ENCODE data around the gene SAXO1.
"Not testable (repeated sequence)": the region's sequence is repeated elsewhere in the genome, so short reads cannot be mapped to it uniquely, and the experiment has no call there.

SAXO1 gene

DNA sequence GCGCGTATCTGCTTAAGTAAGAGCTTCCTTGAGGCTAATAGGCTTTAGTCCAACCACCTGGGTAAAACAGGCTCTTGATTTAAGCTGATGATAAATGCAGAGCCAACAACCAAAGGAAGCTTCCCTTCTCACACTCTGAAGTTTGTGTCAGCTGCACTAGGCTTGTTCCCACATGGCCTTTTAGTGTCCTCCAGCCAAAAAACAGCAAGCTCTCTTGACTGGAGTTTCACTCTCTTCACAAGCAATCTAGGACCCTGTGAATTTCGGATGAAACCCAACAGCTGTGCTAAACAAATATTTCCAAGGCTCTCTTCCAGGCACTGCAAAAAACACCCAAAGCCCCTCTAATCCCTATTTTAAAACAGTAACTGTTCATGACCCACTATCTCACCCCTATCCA is 63.9 kb downstream of the SAXO1 start:
- no peak for DNase-seq

DNA sequence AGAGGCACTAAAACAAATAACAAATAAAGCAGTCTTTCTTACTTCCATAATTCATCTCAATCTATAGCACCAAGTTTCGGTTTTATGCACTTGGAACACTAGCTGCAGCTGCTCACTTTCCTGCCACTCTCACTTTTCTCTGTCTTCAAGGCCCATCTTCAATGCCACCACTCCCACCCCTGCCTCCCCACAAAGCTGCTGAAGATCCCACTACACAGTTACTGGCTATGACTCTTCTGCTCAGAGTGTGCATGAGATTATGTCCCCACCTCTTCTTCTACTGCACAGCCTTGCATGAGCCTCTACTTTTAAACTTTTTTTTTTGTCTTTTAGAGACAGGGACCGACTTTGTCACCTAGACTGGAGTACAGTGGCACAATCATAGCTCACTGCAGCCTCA is 77.4 kb downstream of the SAXO1 start:
- DNase-seq, result no peak

DNA sequence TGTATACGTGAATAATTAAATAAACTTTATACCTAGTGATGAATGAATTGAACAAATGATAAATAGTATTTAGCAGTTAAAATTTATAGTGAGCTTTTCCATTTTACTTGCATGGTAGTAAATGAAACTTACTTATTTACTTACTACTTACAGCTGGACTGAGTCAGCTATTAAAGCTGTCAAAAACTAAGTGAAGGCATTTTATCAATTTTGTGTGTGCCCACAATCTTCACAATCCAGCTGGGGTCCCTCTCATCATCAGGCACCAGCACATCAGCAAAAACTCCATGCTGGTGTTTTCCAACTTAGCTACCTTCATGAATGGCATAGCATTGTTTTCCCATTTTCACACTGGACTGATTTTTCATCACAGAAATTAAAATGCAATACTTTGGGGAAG is 81.1 kb downstream of the SAXO1 start:
- no peak for DNase-seq

DNA sequence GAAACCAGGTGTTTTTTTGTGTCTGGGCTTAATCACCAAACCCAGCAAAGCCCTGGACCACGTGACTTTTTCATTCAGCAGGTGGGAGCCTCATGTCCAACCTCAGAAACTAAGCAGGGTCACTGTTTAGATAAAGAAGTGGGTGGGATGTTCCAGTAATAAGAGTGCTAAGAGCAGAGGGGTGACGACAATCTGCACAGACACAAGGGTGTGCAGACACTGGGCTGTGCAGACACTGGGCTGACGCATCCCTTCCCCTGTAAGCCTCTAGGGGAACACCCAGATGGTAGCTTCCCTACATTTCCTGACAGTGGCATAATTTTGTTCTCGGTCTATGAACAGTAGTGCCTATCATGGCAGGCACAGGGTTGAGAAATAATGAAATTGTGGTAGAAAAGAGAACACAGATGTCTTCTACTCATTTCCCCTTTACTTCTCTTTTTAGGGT is 85.1 kb downstream of the SAXO1 start:
- DNase-seq, result no peak

DNA sequence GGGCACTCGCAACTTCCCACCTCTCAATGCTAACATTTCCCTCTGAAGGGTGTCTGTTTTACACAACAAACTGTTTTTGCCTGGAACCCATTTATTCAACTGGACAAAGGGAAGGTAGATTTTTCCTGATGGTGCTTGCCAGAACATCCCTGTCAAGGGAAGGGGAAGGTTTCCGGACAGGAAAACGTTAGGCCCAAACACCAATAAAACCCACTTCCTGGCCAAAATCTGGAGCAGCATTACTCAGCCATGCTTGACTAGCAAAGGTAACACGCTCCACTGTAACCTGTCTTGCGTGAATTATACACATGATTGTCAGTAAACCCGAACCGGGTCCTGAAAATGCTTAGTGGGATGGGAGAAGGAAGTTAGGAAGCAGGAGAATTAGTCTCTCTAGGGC is 90.2 kb downstream of the SAXO1 start:
- DNase-seq, result no peak

DNA sequence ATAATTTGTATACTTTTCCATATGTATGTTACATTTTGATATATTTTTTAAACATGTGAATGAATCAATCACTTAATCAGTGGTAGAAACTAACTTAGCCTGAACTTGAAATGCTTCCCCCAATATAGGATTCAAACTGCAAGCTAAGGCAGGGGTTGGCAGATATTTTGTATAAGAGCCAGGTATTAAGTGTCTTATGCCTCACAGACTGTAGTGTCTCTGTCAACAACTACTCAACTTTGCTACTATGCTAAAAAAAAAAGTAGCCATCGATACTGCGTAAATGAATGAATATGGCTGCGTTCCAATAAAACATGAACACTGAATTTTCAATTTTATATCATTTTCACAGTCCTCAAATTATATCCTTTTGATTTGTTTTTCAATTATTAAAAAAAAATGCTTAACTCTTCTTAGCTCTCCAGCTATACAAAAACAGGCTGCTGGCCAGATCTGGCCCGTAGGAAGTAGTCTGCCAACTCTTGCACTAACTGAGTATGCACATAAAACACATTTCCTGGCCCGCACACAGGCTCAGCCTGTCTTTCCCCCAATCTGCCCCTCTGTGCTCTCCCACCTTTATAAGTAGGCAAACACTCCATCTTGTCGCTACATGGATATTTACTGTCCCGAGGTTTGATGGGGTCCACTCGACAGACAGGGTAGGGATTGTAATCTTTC is 91.8 kb downstream of the SAXO1 start:
- no peak for DNase-seq

DNA sequence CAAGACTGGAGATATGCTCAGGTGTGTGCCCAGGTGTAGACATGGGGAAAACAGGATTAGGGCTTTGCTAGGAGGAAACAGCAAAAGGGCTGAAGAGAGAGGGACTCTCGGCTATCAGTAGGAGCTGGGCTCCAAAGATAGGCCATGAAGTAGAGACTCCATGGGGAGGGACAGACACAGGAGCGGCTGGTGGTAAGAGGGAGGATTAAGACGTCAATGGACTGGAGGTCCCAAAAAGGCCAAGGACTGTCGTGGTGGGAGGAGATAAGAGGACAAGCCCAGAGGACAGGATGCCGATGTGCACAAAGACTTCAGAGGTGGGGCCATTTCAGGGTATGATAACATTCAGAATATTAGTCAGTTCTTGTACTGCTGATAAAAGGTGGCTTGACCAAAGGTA is 93.1 kb downstream of the SAXO1 start:
- no peak for DNase-seq

DNA sequence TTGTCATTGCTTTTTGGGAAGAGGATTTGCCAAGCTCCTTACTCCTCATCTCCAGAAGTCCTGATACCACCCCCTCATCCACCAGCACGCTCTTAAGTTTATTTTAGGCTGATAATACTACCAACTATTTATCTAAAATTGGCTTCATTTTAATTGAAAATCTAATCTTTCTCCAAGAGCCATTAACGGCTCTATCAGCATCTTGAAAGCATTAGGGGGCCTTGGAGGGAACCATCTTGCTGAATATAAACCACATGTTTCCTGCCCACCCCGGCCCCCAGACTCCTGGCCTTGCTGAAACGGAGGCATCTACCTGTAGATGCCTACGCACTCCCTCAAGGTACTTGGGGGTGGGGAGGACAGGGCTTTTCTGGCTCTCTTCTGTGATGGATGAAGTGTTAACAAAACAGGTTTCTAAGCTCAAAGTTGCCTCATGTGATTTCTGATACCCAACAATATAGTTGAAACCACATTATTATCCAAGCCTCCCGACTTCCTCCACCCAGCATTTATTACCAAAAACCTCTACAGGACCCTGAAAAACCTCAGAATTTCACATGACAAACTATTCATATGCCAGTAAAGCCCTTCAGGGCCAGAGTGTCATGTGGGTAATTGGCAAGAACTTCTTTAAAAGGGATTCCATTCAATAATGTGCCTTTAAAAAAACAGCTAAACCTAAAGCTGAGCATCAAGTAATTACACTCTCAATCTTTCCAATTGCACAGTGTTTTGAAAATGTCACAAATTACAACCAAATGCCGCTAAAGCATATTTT is 96.7 kb downstream of the SAXO1 start:
- no peak for DNase-seq

DNA sequence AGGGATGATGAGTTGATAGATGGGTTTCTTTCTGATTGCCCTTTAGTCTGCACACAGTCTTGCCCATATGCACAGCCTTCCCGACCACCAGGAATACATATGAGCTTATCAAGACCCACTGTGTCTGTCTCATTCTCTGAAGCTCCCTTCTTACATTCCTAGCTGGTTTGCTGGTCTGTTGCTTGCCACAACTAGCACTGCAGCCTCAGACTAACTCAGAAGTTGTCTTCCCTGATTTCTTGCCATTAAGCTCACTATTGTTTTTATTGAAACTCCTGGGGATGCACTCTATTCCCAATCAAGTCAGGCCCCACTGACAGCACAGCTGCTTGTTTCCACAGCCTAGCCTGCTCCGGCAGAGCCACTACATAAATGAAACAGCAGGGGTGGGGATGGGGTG is 97.5 kb downstream of the SAXO1 start:
- no peak for DNase-seq

DNA sequence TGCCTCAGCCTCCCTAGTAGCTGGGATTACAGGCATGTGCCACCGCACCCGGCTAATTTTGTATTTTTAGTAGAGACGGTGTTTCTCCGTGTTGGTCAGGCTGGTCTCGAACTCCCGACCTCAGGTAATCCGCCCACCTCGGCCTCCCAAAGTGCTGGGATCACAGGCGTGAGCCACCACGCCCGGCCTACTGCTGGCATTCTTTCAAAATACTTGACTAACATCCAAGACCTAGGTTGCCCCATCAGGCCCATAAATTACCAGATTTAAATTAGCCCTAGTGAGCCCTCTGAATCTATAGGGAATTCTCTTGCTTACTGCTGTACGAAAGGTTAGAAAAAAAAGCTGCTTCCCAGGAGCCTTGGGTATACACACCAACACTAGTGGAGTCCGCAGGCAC is 102.4 kb downstream of the SAXO1 start:
- DNase-seq, result not testable (repeated sequence)

DNA sequence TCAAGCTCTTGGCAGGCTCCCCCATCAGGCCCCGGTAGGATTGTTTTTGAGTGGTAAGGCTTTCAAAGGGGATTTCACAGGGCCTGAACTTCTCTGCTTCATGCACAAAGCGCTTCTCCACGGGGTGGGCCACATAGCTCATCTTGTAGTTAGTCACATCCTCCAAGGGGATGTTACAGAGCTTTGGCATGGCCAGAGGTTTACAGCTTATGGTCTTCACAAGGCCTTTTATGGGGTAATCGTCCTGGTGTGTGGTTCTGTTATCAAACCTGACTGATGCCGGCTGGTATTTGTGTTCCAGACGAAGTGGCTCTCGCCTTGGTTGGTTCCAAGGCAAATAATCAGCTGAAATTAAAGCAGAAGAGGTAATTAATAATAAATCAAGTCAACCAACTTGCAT is 104.3 kb downstream of the SAXO1 start:
- no peak for DNase-seq

DNA sequence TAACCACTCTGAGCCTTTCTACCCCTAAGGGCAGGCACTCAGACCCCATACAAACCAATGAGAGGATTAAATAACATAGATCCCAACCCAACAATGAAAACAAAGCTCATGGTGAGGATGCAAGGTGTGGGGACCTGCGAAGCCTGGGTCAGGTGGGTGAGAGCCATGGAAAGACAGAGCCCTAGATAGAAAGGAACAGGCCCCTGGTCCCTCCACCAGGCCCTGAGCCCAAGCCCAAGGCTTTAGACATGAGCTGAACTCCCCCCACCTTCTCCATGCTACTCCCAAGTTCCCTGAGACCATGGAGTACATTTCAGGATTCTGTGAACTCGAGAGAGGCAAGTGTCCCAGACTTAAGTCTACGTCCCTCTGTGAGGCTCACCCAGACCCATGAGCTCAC is 106.5 kb downstream of the SAXO1 start:
- DNase-seq, result no peak

DNA sequence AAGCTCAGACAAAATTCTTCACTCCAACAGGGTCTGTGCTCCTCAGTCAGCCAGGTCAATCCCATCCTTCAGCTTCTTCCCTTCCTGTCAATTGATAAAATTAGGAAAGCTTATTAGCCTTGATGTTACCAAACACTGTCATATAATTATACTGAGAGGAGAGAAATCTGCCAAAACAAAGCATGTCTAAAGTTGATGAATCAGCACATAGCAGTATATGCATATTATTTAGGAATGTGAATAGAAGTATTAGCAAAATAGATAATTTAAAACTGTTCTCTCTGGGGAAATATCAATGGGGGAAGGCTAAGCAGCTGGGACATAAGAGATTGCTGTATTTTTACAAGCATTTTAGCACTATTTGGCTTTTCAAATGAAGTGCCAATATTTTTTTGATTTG is 107.1 kb downstream of the SAXO1 start:
- no peak for DNase-seq

DNA sequence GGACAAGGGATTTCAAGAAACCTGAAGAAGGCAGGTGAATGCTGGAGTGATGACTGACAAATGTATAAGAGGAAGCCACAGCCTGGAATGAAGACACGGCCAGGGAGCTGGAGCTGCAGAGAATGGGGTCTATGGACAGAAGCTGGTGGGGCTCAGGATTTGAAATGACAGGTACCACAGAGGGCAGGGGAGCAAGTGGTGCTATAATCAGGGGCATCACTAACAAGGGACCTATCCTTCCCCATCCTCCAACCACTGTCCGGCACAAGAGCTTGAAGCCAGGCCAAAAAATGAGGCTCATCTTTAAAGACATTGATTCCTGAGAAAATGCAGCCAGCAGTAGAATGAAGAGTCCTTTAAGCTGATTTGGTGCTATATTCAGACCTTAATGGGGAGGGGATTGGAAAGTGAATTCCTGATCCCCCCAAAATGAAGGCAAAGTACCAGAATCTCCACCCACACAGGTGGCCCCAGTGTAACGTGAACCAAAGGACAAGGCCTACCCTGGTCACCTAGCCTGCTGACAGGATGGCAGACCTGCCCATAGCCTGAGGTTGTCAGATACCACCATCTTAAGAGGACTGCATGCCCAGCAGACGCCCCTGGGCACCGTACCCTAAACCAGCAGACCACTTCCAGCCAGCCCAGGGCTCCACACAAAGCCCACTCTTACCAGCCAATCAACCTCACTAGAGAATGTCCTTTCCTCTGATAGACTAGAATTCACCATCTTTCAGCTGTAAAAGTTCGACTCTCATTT is 109.2 kb downstream of the SAXO1 start:
- DNase-seq, result no peak

DNA sequence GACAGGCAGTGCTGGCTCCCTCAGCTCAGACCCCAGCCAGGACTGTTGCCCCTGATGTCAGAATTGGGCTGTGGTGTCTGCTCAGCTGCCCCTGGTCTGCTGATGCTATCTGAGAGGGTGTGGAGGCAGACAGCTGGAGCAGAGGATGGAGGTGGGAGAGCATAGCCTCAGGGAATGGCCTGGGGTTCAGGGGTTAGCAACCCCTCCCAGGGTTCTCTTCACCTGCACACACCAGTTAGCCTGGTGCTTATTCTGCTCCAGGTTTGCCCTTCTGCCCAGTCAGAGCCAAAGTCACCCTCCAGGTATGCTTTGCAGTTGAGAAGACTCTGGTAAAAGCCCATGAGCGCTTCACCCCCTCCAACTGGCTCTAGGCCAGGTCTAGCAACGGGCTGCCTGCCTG is 109.8 kb downstream of the SAXO1 start:
- no peak for DNase-seq

DNA sequence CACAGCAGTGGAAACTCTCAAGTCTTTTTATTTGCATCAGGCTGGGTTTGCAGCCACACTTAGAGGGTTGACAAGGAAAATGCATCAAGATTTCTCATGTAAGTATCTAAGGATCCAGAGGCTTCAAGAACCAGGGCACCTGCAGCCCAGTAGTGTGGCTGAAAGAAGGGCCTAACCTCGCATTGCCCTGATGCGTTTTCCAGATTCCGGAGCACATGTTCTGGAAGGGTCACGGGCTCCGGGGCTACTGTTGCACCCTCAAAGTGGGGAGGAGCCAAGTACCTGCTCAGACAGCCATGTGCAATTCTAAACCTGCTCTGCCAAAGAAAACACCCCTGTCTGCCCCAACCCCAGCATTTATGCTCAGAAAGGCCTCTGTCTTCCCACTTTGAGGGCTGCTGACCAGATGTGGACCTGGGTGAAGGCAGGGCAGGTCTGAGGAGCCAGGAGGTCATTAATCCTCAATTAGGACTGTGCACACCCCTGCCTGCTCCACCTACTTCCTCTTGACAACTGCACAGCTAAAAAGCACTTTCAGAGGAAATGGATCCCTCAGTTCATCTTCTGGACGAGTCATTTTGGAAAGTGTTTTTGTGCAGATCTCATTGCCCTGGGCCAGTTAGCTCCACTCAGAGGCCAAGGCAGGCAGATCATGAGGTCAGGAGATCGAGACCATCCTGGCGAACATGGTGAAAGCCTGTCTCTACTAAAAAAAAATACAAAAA is 110.7 kb downstream of the SAXO1 start:
- no peak for DNase-seq

DNA sequence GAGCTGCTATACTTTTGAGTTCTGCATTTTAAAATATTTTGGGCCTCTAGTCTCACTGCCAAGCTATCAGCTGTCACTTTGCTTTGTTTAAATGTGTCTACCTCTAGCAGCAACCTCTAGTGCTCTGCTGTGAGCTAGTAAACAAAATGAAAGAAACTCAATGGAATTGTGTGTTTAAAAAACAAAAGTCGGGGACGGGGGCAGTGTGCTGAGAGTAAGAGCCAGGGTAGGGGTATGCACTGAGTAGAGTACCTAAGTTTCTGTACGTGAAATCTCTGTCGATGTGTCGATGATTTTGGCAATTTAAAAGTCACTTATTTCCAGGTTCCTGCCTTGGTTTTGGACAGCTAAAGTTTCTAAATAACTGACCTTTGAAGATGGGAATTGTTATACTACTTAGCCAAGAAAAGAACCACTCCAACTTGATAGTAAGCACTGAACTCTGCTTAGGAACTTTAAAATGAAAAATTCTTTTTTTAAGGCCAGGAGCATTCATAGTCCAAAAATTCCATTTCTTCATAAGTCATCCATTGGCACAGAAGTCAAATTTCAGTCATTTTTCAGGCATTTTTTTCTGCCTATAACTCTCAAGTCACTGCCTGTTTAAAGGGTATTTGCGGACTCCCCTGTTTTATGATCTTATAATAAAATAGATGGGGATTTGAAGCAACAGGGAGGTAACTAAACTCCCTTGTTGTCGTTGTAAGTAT is 111.5 kb downstream of the SAXO1 start:
- no peak for DNase-seq

DNA sequence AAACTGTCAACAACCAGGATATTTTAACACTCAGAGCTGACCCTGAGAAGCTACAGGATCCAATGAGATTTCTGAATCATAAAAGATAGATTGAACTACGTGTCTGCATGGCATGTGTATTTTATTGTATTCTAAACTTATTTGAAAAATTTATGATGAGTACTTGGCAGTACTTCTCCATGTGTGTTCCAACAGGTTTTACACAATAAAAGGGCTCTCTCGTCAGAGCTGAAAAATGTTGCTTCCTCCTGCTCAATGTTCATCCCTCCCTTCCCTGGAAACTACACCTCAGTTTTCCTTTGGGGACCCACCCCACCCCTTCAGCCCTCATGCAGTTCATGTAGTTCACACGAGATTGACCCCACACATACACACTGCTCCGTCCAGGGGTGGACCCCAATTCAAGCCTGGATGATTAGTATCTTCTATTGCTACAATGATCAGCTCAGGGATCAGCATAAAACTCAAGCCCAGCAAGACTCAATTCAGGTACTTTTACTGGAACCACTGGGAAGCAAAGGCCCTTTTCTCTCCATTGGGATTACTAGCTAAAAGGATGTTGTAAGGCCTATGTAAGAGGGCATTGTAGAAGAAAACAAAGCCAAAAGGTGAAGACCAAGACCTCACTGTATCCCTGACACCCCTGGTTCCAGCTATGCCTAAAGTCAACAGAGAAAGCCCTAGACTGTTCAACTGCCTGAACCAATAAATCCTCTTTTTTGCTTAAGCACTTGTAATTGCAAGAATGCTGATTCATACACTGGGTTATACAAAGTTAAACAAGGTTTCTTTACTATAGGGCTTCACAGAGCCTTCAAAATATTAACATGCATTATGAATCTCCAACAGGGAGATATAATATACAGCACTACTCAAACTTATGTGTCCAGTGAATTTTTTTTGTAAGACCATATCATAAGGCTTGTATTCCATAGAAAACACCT is 112.6 kb downstream of the SAXO1 start:
- DNase-seq, result no peak

DNA sequence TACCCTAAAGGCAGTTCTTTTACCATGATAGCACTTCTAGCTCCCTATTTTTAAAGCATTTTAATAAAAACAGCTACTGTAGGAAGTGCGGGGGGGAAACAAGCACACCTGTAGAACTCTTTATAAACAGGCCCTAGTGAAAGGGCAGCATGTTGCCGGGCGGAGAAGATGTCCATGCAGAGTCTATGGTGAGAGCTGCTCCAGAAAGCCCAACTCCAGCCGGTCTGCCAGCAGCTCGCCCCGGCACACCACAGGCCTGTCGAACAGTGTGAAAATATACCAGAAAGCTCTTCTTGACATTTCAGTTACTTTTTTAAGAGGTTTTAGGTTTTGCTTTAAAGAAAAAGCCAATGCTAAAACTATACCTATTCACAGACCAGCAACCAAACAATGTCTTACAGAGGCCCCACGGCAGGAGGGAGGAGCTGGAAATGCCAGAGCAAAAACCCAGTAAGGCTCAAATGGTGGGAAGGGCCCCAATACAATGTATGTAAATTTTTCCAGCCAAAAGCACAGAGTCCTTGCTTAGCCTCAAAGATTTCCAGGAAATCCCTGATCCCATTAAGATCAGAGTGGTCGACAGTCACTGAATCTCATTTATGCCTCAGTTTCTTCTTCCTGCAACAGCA is 121.2 kb downstream of the SAXO1 start:
- no peak for DNase-seq

DNA sequence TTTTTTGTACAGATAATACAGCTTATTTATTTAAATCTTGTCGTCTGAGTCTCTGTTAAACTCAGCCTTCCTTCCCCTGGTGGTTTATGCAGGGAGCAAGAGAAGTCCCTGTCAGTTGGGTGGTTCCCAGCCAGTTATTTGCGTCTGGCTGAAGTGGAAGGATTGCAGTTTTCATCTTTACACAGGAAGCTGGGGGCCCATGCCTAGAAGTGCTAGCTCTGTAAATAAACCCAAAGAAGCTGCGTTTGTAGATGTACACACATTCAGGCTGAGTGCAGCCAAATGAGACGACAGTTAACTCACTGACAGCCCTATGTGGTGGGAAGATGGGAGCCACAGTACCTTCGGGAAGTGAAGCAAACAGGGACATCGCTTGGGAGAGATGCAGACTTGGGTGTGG is 122.1 kb downstream of the SAXO1 start:
- DNase-seq, result no peak

DNA sequence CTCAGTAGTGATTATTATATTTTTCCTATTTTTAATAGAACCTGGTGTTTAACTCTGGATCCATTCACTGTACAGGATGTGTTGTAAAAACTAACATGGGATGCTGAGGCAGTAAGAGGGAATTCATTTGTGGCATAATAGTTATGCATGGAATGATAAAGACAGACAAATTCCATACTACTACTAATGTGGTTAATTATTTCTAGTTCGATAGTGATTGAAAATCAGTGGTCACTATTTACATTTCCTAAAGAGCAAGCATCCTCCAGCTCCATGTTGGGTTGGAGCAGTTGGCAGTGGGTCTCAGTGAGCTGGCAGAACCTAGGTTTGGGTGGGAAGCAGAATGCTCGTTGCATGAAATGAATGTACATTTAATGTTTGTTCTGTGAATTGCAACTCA is 122.6 kb downstream of the SAXO1 start:
- DNase-seq, result no peak
